Breast epithelium (tissue), 3 donors: ENCODE measurements around the gene LRRC8C.

ENCODE experiments used
- POLR2A ChIP-seq: fragments of 450-650 bp; IDR thresholded peaks from one replicate; pipeline ENCODE4 v1.6.1; 2016; ENCODE audit warnings: antibody characterized with exemption, mild to moderate bottlenecking, moderate library complexity
- TF ChIP-seq, protein P1 (sequence below), 3 donors: fragments of 450-650 bp; IDR thresholded peaks; one replicate each; pipeline ENCODE4 v1.5.1; 2016 to 2017; ENCODE audit warnings: antibody characterized with exemption in 3 of 3, mild to moderate bottlenecking in 3 of 3, moderate library complexity in 3 of 3

DNA sequence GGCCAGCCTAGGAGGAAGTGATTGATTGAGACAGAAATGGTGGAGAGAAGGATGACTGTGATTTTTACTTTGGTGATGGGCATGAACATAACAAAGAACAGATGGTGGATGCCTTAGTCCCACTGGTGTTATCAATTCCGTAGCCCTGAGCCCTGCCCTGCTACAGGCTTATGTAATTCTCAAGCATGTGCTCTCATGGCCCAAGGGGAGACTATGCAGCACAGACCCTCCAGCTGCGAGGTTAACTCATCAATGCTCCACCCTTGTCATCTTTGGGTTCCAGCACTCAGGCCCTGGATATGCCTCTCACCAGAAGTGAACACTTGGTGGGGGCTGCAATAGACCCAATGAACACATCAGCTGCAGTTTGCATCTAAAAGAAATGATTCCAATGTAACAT lies 125.2 kb downstream of the LRRC8C start:
- TF ChIP-seq, protein P1, sequence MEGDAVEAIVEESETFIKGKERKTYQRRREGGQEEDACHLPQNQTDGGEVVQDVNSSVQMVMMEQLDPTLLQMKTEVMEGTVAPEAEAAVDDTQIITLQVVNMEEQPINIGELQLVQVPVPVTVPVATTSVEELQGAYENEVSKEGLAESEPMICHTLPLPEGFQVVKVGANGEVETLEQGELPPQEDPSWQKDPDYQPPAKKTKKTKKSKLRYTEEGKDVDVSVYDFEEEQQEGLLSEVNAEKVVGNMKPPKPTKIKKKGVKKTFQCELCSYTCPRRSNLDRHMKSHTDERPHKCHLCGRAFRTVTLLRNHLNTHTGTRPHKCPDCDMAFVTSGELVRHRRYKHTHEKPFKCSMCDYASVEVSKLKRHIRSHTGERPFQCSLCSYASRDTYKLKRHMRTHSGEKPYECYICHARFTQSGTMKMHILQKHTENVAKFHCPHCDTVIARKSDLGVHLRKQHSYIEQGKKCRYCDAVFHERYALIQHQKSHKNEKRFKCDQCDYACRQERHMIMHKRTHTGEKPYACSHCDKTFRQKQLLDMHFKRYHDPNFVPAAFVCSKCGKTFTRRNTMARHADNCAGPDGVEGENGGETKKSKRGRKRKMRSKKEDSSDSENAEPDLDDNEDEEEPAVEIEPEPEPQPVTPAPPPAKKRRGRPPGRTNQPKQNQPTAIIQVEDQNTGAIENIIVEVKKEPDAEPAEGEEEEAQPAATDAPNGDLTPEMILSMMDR (IDR thresholded peaks at IDR 0.05) = no peak
- no peak for TF ChIP-seq POLR2A
